ENCODE data around the gene CBLL1. TPM values are rescaled to one million over a fixed set of nuclear protein-coding genes. Genes with fewer than 3 reads are reported as not detected.

The CBLL1 gene
- total and polyA plus RNA-seq, 10 of the 15 experiments (the other 5 are each of a cell fraction or from before 2014, with no cell fraction given): 7.2 to 40.1 (median 23.4) TPM

DNA sequence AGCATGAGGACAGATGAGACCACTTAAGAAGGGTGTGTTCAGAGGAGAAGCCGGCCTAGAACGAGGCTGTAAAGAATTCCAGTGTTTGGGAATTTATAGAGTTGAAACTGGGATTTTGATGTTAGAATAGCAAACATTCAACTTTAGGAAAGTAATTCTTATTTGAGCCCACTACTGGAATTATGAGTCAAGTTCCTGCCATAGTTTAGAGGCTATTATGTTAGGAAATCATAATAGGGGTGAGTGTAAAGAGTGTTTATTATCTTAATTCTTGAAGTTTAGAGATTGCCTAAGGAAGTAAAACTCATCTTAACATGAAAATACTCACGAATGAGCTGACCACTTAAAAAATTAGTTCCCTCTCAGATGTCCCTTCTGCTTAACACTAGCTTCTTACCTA, 2.1 kb downstream of the CBLL1 start:
- CTCF ChIA-PET: interaction anchor here (0.9 to 3.9 kb wide), 8 partner anchors 19 to 799 kb away, joined by 3 to 12 read pairs (median 3); no protein-coding TSS in a partner anchor
- Histone ChIP-seq H3K9ac (ENCODE audit: control insufficient read depth, insufficient read depth, low read length) (peak overlapping the region; percentile 98; the same call in 1 of the 2 replicates), H2AFZ (ENCODE audit: control insufficient read depth, low read depth, low read length) (no peak overlapping the region), H3K4me1 (ENCODE audit: control insufficient read depth, insufficient read depth, low read length) (peaks cover 8% of the 10 kb centered on the region), H3K27me3 (replicated peaks in 1 of 2; ENCODE audit: control insufficient read depth in 2 of 2, insufficient read depth in 2 of 2, low read length in 1 of 2) (no peaks in the 10 kb centered on the region), H3K36me3 (ENCODE audit: control insufficient read depth in 2 of 2, insufficient read depth in 2 of 2, low read length in 1 of 2) (peaks cover under 1 to 17% of the 10 kb centered on the region in 2 experiments; a peak in 1 of 4 replicates), H3K4me2 (ENCODE audit: control insufficient read depth, insufficient read depth) (peak overlapping the region; percentile 97), H3K27ac (ENCODE audit: control insufficient read depth, insufficient read depth) (no peak overlapping the region; the same call in 1 of the 2 replicates), H3K9me3 (replicated peaks; ENCODE audit: control insufficient read depth, insufficient read depth, low read length) (no peaks in the 10 kb centered on the region), H3K4me3 (peak overlapping the region; percentile 87; the same call in 1 of the 2 replicates), H4K20me1 (ENCODE audit: control insufficient read depth, insufficient read depth) (peaks cover 5% of the 10 kb centered on the region; the same call in 1 of the 2 replicates), H3K79me2 (ENCODE audit: control insufficient read depth, insufficient read depth, low read length) (peaks cover 56% of the 10 kb centered on the region)
- no peak for ATAC-seq
- intact Hi-C loops (cut with micrococcal nuclease; ENCODE audit: unreplicated experiment): loop anchor here (10.0 kb wide), 1 partner anchor 399 kb away; no protein-coding TSS in a partner anchor
- POLR2A ChIA-PET: no interaction called here
- in situ Hi-C loops (cut with MboI): no loop called here
- FAIRE-seq: no peak
- RAD21 ChIA-PET (ENCODE audit: unreplicated experiment): interaction anchor here (1.0 kb wide), 1 partner anchor 182 kb away, joined by 3 read pairs; the partner anchor contains the start of genes COG5 and DUS4L
- DNase-seq (ENCODE audit: low read depth, low spot score): no peak
- WGBS (ENCODE audit: insufficient coverage, insufficient replicate concordance, low lambda C conversion rate, missing lambda C conversion rate): 65% methylated on average over 3 of the region's 3 CpGs
- SMC1A ChIA-PET (ENCODE audit: uncharacterized antibody, unreplicated experiment): interaction anchor here (2.2 kb wide), 1 partner anchor 19 kb away, joined by 6 read pairs; no protein-coding TSS in a partner anchor
- no TSS peak for BruUV-seq (replicated peaks)
- no peak for TF ChIP-seq CBX5 (IDR thresholded peaks at IDR 0.05; ENCODE audit: low read depth)
- TF ChIP-seq, protein P1, sequence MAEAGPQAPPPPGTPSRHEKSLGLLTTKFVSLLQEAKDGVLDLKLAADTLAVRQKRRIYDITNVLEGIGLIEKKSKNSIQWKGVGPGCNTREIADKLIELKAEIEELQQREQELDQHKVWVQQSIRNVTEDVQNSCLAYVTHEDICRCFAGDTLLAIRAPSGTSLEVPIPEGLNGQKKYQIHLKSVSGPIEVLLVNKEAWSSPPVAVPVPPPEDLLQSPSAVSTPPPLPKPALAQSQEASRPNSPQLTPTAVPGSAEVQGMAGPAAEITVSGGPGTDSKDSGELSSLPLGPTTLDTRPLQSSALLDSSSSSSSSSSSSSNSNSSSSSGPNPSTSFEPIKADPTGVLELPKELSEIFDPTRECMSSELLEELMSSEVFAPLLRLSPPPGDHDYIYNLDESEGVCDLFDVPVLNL (IDR thresholded peaks at IDR 0.05; ENCODE audit: low read depth, low read length): no peak
- TF ChIP-seq, protein P2, sequence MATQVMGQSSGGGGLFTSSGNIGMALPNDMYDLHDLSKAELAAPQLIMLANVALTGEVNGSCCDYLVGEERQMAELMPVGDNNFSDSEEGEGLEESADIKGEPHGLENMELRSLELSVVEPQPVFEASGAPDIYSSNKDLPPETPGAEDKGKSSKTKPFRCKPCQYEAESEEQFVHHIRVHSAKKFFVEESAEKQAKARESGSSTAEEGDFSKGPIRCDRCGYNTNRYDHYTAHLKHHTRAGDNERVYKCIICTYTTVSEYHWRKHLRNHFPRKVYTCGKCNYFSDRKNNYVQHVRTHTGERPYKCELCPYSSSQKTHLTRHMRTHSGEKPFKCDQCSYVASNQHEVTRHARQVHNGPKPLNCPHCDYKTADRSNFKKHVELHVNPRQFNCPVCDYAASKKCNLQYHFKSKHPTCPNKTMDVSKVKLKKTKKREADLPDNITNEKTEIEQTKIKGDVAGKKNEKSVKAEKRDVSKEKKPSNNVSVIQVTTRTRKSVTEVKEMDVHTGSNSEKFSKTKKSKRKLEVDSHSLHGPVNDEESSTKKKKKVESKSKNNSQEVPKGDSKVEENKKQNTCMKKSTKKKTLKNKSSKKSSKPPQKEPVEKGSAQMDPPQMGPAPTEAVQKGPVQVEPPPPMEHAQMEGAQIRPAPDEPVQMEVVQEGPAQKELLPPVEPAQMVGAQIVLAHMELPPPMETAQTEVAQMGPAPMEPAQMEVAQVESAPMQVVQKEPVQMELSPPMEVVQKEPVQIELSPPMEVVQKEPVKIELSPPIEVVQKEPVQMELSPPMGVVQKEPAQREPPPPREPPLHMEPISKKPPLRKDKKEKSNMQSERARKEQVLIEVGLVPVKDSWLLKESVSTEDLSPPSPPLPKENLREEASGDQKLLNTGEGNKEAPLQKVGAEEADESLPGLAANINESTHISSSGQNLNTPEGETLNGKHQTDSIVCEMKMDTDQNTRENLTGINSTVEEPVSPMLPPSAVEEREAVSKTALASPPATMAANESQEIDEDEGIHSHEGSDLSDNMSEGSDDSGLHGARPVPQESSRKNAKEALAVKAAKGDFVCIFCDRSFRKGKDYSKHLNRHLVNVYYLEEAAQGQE (IDR thresholded peaks at IDR 0.05; ENCODE audit: low read depth, low read length): no peak
- TF ChIP-seq BACH1 (IDR thresholded peaks at IDR 0.05; ENCODE audit: borderline replicate concordance): no peak
- TF ChIP-seq ESRRA (IDR thresholded peaks at IDR 0.05; ENCODE audit: low read length): no peak
- TF ChIP-seq, protein P3, sequence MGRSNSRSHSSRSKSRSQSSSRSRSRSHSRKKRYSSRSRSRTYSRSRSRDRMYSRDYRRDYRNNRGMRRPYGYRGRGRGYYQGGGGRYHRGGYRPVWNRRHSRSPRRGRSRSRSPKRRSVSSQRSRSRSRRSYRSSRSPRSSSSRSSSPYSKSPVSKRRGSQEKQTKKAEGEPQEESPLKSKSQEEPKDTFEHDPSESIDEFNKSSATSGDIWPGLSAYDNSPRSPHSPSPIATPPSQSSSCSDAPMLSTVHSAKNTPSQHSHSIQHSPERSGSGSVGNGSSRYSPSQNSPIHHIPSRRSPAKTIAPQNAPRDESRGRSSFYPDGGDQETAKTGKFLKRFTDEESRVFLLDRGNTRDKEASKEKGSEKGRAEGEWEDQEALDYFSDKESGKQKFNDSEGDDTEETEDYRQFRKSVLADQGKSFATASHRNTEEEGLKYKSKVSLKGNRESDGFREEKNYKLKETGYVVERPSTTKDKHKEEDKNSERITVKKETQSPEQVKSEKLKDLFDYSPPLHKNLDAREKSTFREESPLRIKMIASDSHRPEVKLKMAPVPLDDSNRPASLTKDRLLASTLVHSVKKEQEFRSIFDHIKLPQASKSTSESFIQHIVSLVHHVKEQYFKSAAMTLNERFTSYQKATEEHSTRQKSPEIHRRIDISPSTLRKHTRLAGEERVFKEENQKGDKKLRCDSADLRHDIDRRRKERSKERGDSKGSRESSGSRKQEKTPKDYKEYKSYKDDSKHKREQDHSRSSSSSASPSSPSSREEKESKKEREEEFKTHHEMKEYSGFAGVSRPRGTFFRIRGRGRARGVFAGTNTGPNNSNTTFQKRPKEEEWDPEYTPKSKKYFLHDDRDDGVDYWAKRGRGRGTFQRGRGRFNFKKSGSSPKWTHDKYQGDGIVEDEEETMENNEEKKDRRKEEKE (IDR thresholded peaks at IDR 0.05): no peak
- TF ChIP-seq KLF5 (IDR thresholded peaks at IDR 0.05; ENCODE audit: partially characterized antibody): no peak
- TF ChIP-seq SP1 (IDR thresholded peaks at IDR 0.05; ENCODE audit: low read depth, low read length): no peak
- TF ChIP-seq, protein P4, sequence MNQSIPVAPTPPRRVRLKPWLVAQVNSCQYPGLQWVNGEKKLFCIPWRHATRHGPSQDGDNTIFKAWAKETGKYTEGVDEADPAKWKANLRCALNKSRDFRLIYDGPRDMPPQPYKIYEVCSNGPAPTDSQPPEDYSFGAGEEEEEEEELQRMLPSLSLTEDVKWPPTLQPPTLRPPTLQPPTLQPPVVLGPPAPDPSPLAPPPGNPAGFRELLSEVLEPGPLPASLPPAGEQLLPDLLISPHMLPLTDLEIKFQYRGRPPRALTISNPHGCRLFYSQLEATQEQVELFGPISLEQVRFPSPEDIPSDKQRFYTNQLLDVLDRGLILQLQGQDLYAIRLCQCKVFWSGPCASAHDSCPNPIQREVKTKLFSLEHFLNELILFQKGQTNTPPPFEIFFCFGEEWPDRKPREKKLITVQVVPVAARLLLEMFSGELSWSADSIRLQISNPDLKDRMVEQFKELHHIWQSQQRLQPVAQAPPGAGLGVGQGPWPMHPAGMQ (IDR thresholded peaks at IDR 0.05; ENCODE audit: borderline replicate concordance): no peak
